Measurements from ENCODE around the gene DCAF10. TPM values are rescaled to one million over a fixed set of nuclear protein-coding genes. Genes with fewer than 3 reads are reported as not detected.
A peak's percentile ranks its signal among the peaks of the same experiment; 100 is the strongest.
"Not testable (repeated sequence)": the region's sequence is repeated elsewhere in the genome, so short reads cannot be mapped to it uniquely, and the experiment has no call there.

DCAF10 gene
- total RNA-seq, 1 donor = 24.5 TPM

- no peak for TF ChIP-seq CTCF (IDR thresholded peaks at IDR 0.05; ENCODE audit: insufficient read depth, low read length)
- no peak for DNase-seq (ENCODE audit: low read depth)
- no peak overlapping the region for H3K4me3 ChIP-seq (ENCODE audit: low read depth, low read length)
Observed at GRCh38 chr9:37862530-37862929, 61.9 kb downstream of the DCAF10 start.

- no peak for DNase-seq (ENCODE audit: low read depth)
- no peak for TF ChIP-seq CTCF (IDR thresholded peaks at IDR 0.05; ENCODE audit: insufficient read depth, low read length)
- no peak overlapping the region for H3K4me3 ChIP-seq (ENCODE audit: low read depth, low read length)
Observed at GRCh38 chr9:37870081-37870798, 69.6 kb downstream of the DCAF10 start.

- no peak for DNase-seq (ENCODE audit: low read depth)
- no peak overlapping the region for H3K4me3 ChIP-seq (ENCODE audit: low read depth, low read length)
- TF ChIP-seq CTCF (IDR thresholded peaks at IDR 0.05; ENCODE audit: insufficient read depth, low read length) = no peak
Observed at GRCh38 chr9:37870799-37871176, 70.2 kb downstream of the DCAF10 start.

GRCh38 chr9:37873955-37874354 is 73.4 kb downstream of the DCAF10 start:
- no peak for TF ChIP-seq CTCF (IDR thresholded peaks at IDR 0.05; ENCODE audit: insufficient read depth, low read length)
- H3K4me3 ChIP-seq (ENCODE audit: low read depth, low read length) = no peak overlapping the region
- DNase-seq (ENCODE audit: low read depth) = no peak

GRCh38 chr9:37876376-37876775 is 75.8 kb downstream of the DCAF10 start:
- TF ChIP-seq CTCF (IDR thresholded peaks at IDR 0.05; ENCODE audit: insufficient read depth, low read length) = no peak
- DNase-seq (ENCODE audit: low read depth) = peak; percentile 71
- no peak overlapping the region for H3K4me3 ChIP-seq (ENCODE audit: low read depth, low read length)

- no peak for TF ChIP-seq CTCF (IDR thresholded peaks at IDR 0.05; ENCODE audit: insufficient read depth, low read length)
- no peak overlapping the region for H3K4me3 ChIP-seq (ENCODE audit: low read depth, low read length)
- no peak for DNase-seq (ENCODE audit: low read depth)
Observed at GRCh38 chr9:37880916-37881479, 80.4 kb downstream of the DCAF10 start.

GRCh38 chr9:37887977-37888583 is 87.5 kb downstream of the DCAF10 start:
- H3K4me3 ChIP-seq (ENCODE audit: low read depth, low read length) = not testable (repeated sequence)
- DNase-seq (ENCODE audit: low read depth) = peak; percentile 17

Data from fibroblast of the aortic adventitia (primary cell).